Activated CD8-positive, alpha-beta memory T cell treated with anti-CD3 and anti-CD28 coated beads for 24 hours (primary cell): ENCODE measurements around the gene MRTFA.
"Not testable (repeated sequence)": the region's sequence is repeated elsewhere in the genome, so short reads cannot be mapped to it uniquely, and the experiment has no call there.

Source experiments
- DNase-seq: peaks from one replicate; pipeline ENCODE4 v3.0.0-alpha.2; 2020

Gene MRTFA

GRCh38 chr22:40656651-40657050, 20.1 kb upstream of the MRTFA start:
- not testable (repeated sequence) for DNase-seq

- not testable (repeated sequence) for DNase-seq
Measured at GRCh38 chr22:40655941-40656340, 19.4 kb upstream of the MRTFA start.

- DNase-seq: no peak
Measured at GRCh38 chr22:40654522-40655167, 18.1 kb upstream of the MRTFA start.

GRCh38 chr22:40653361-40653760, 16.8 kb upstream of the MRTFA start:
- no peak for DNase-seq

- peak; percentile 84 for DNase-seq
Measured at GRCh38 chr22:40651563-40652501, 15.3 kb upstream of the MRTFA start.

GRCh38 chr22:40651057-40651456, 14.5 kb upstream of the MRTFA start:
- no peak for DNase-seq

GRCh38 chr22:40648386-40648785, 11.9 kb upstream of the MRTFA start:
- no peak for DNase-seq

- DNase-seq: no peak
Measured at GRCh38 chr22:40645579-40646197, 9.2 kb upstream of the MRTFA start.

GRCh38 chr22:40642316-40642715, 5.8 kb upstream of the MRTFA start:
- DNase-seq: no peak

GRCh38 chr22:40641269-40641668, 4.8 kb upstream of the MRTFA start:
- no peak for DNase-seq

- peak; percentile 52 for DNase-seq
Measured at GRCh38 chr22:40638261-40638660, 1.7 kb upstream of the MRTFA start.

GRCh38 chr22:40637183-40638150, 948 bp upstream of the MRTFA start:
- peak; percentile 55 for DNase-seq

GRCh38 chr22:40635940-40636379, 559 bp downstream of the MRTFA start:
- DNase-seq: no peak

GRCh38 chr22:40635043-40635939, 1.2 kb downstream of the MRTFA start:
- DNase-seq: peak; percentile 33

GRCh38 chr22:40634119-40634903, 2.2 kb downstream of the MRTFA start:
- no peak for DNase-seq

GRCh38 chr22:40633036-40633435, 3.5 kb downstream of the MRTFA start:
- DNase-seq: no peak

- DNase-seq: no peak
Measured at GRCh38 chr22:40631925-40632324, 4.6 kb downstream of the MRTFA start.

GRCh38 chr22:40628354-40629042, 8.0 kb downstream of the MRTFA start:
- no peak for DNase-seq

- no peak for DNase-seq
Measured at GRCh38 chr22:40627612-40628011, 8.9 kb downstream of the MRTFA start.

GRCh38 chr22:40626851-40627250, 9.7 kb downstream of the MRTFA start:
- no peak for DNase-seq
